PC-3 (cell line): ENCODE results near the gene ENOX2. TPM values are rescaled to one million over a fixed set of nuclear protein-coding genes. Genes with fewer than 3 reads are reported as not detected.

Experiments used
- ATAC-seq: fragments of 200-7000 bp; cut with Tn5 transposase; 2 replicates; pipeline ENCODE4 v1.9.1; 2020; ENCODE audit warnings: mild to moderate bottlenecking, moderate library complexity
- BruUV-seq: library from RNA; stranded (reverse); fragments of 400-500 nt; replicated peaks from 2 replicates; lab custom pipeline; 2021; lab: Mats Ljungman, UMichigan
- CTCF ChIA-PET: fragments of 300-600 bp; sonication (Branson Sonifier 250); formaldehyde crosslinking; loops from one replicate; lab custom pipeline; 2022; ENCODE audit warnings: antibody characterized with exemption; lab: Charles Lee
- POLR2A ChIA-PET: fragments of 300-600 bp; sonication (Branson Sonifier 250); formaldehyde crosslinking; loops from one replicate; lab custom pipeline; 2022; ENCODE audit warnings: antibody characterized with exemption; ENCODE audit not compliant: unreplicated experiment; lab: Charles Lee
- DNase-seq: peaks from one replicate; pipeline ENCODE4 v3.0.0-alpha.2; 2015
- H2AFZ ChIP-seq: fragments of 300-600 bp; sonication (generic); 2 replicates; pipeline ENCODE4 v1.6.0; 2016; ENCODE audit warnings: antibody characterized with exemption, low read length
- H3F3A ChIP-seq: fragments of 300-600 bp; sonication (generic); one replicate; pipeline ENCODE4 v1.6.0; 2017; ENCODE audit warnings: antibody characterized with exemption, low read length, control low read depth, mild to moderate bottlenecking; ENCODE audit not compliant: unreplicated experiment
- H3K27ac ChIP-seq: fragments of 300-600 bp; sonication (generic); 2 replicates; pipeline ENCODE4 v1.5.1; 2016; ENCODE audit warnings: mild to moderate bottlenecking, low read length
- H3K27me3 ChIP-seq: fragments of 300-600 bp; sonication (generic); 2 replicates; pipeline ENCODE4 v1.6.1; 2016; ENCODE audit warnings: low read length, mixed read lengths
- H3K36me3 ChIP-seq: fragments of 300-600 bp; sonication (generic); 2 replicates; pipeline ENCODE4 v1.6.1; 2016; ENCODE audit warnings: low read depth, mixed run types, low read length, mixed read lengths
- H3K4me1 ChIP-seq: fragments of 300-600 bp; sonication (generic); 2 replicates; pipeline ENCODE4 v1.5.1; 2016; ENCODE audit warnings: low read length; ENCODE audit not compliant: insufficient read depth
- H3K4me2 ChIP-seq: fragments of 300-600 bp; sonication (generic); 2 replicates; pipeline ENCODE4 v1.6.0; 2016; ENCODE audit warnings: low read length
- H3K4me3 ChIP-seq: fragments of 300-600 bp; sonication (generic); 2 replicates; pipeline ENCODE4 v1.5.1; 2016; ENCODE audit warnings: mild to moderate bottlenecking, low read length, mixed read lengths
- H3K79me2 ChIP-seq: fragments of 300-600 bp; sonication (generic); 2 replicates; pipeline ENCODE4 v1.6.1; 2017; ENCODE audit warnings: low read length, mixed read lengths
- H3K9ac ChIP-seq: fragments of 300-600 bp; sonication (generic); 2 replicates; pipeline ENCODE4 v1.6.0; 2016; ENCODE audit warnings: mild to moderate bottlenecking, low read length
- H3K9me2 ChIP-seq: fragments of 300-600 bp; sonication (generic); replicated peaks from 2 replicates; pipeline ENCODE4 v1.6.1; 2016; ENCODE audit warnings: mixed run types, low read length, mixed read lengths
- H3K9me3 ChIP-seq: fragments of 300-600 bp; sonication (generic); 2 replicates; pipeline ENCODE4 v1.6.1; 2016; ENCODE audit warnings: low read length, mixed read lengths
- H4K20me1 ChIP-seq: fragments of 300-600 bp; sonication (generic); 2 replicates; pipeline ENCODE4 v1.6.1; 2016; ENCODE audit warnings: low read length, mixed read lengths
- EZH2 ChIP-seq: fragments of 300-600 bp; sonication (generic); IDR thresholded peaks from one replicate; pipeline ENCODE4 v1.6.1; 2017; ENCODE audit warnings: antibody characterized with exemption, mild to moderate bottlenecking, low read length; ENCODE audit not compliant: unreplicated experiment
- EZH2phosphoT487 ChIP-seq: fragments of 300-600 bp; sonication (generic); IDR thresholded peaks from 2 replicates; pipeline ENCODE4 v1.6.1; 2018; ENCODE audit warnings: mild to moderate bottlenecking, antibody characterized with exemption, low read length, borderline replicate concordance
- intact Hi-C: fragments of 100-400 bp; cut with micrococcal nuclease; formaldehyde crosslinking; loops from 2 replicates; pipeline ENCODE4 v1.9.0; 2023
- total RNA-seq: library from RNA; depleted of rRNA; stranded (reverse); fragments of >200 nt; gene quantifications from 2 replicates; pipeline ENCODE4 v1.2.3, GENCODE V29; 2014
- TF ChIP-seq, protein P1 (sequence below): fragments of 300-600 bp; sonication (generic); conservative IDR thresholded peaks from 2 replicates; pipeline ENCODE4 v1.5.1; 2017; ENCODE audit warnings: antibody characterized with exemption, low read depth, mild to moderate bottlenecking, low read length

Gene ENOX2
- total RNA-seq, 1 experiment from 2014 or later: 11.8 TPM

DNA sequence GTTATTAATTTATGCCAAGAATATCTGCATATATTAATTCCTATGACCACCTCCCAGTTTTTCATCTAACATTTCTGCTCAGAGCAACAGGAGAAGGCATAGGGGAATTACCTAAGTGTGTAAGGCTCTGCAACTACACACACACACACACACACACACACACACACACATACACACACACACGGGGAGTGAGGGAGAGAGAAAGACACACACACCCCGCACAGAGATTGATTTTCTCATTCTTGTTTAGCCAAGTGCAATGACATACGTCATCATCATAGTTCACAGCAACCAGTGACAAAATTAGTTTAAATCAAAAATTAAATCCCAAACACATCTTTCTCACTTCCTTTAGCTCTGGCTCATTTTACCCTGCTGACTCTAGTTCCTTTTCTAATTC lies 298.1 kb downstream of the ENOX2 start:
- no peaks in the 10 kb centered on the region for H3K9me3 ChIP-seq
- no peak for DNase-seq
- no peaks in the 10 kb centered on the region for H3F3A ChIP-seq
- BruUV-seq: no TSS peak
- TF ChIP-seq EZH2phosphoT487: no peak
- no peak for TF ChIP-seq EZH2
- TF ChIP-seq, protein P1, sequence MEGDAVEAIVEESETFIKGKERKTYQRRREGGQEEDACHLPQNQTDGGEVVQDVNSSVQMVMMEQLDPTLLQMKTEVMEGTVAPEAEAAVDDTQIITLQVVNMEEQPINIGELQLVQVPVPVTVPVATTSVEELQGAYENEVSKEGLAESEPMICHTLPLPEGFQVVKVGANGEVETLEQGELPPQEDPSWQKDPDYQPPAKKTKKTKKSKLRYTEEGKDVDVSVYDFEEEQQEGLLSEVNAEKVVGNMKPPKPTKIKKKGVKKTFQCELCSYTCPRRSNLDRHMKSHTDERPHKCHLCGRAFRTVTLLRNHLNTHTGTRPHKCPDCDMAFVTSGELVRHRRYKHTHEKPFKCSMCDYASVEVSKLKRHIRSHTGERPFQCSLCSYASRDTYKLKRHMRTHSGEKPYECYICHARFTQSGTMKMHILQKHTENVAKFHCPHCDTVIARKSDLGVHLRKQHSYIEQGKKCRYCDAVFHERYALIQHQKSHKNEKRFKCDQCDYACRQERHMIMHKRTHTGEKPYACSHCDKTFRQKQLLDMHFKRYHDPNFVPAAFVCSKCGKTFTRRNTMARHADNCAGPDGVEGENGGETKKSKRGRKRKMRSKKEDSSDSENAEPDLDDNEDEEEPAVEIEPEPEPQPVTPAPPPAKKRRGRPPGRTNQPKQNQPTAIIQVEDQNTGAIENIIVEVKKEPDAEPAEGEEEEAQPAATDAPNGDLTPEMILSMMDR: no peak
- H3K4me1 ChIP-seq: no peaks in the 10 kb centered on the region
- ChIA-PET POLR2A (no interaction called here), CTCF (no interaction called here)
- ATAC-seq: no peak
- H3K27ac ChIP-seq: no peak overlapping the region
- H3K9me2 ChIP-seq: no peaks in the 10 kb centered on the region
- H3K79me2 ChIP-seq: no peaks in the 10 kb centered on the region
- H4K20me1 ChIP-seq: no peaks in the 10 kb centered on the region
- no peak overlapping the region for H3K4me3 ChIP-seq
- intact Hi-C loops: no loop called here
- H3K36me3 ChIP-seq: no peaks in the 10 kb centered on the region
- no peak overlapping the region for H3K4me2 ChIP-seq
- H3K9ac ChIP-seq: no peak overlapping the region
- no peaks in the 10 kb centered on the region for H3K27me3 ChIP-seq
- no peak overlapping the region for H2AFZ ChIP-seq

DNA sequence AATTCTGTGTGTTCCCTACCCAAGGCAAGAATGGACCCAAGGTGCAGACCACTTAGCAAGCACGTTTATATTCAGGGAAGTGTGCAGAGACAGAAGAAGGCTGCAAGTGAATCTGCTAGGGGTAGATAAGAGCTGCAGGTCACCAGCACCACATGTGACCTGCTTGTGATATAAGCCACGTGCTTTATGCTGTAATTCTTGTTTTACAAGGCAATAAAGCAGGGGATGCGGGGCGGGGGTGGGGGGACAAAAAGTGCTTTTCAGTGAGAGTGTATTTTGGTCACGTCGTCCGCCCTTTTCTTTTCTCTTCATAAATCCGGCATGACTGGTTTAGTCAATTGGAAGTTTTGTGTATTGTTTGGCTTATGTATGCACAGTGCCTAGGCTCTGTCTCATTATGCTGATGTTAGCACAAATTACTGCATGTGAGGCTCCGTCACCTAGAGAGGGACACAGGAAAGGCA lies 308.5 kb downstream of the ENOX2 start:
- no peak overlapping the region for H3K27ac ChIP-seq
- no peaks in the 10 kb centered on the region for H3K9me3 ChIP-seq
- no peak overlapping the region for H2AFZ ChIP-seq
- H3K79me2 ChIP-seq: no peaks in the 10 kb centered on the region
- DNase-seq: no peak
- no peak for TF ChIP-seq EZH2
- TF ChIP-seq, protein P1: no peak
- no peak for TF ChIP-seq EZH2phosphoT487
- H3K4me2 ChIP-seq: no peak overlapping the region
- ChIA-PET CTCF (no interaction called here), POLR2A (no interaction called here)
- no peaks in the 10 kb centered on the region for H3K36me3 ChIP-seq
- intact Hi-C loops: no loop called here
- BruUV-seq: no TSS peak
- H3K4me1 ChIP-seq: no peaks in the 10 kb centered on the region
- no peak for ATAC-seq
- no peak overlapping the region for H3K4me3 ChIP-seq
- H4K20me1 ChIP-seq: no peaks in the 10 kb centered on the region
- H3K9ac ChIP-seq: no peak overlapping the region
- no peaks in the 10 kb centered on the region for H3K27me3 ChIP-seq
- H3K9me2 ChIP-seq: no peaks in the 10 kb centered on the region
- no peaks in the 10 kb centered on the region for H3F3A ChIP-seq

DNA sequence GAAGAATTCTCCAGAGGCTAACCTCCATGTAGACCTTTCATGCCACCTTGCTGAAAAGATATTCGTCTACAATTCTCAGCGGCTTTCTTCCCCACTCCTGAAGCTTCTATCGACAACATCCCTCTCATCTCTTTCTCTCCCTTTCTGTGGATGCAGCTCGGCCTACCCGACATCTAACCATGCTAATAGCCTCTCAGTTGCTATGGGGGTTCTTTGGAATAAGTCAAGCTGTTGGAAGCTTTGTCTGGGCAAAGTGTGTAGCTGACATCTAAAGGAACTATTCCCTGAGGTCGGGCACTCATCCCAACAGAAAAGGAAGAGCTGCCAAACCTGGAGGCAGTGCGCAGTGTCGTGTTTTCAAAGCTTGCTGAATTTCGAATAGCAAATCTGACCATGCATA lies 309.1 kb downstream of the ENOX2 start:
- Histone ChIP-seq H3K4me2 (no peak overlapping the region), H3K4me1 (no peaks in the 10 kb centered on the region), H3F3A (no peaks in the 10 kb centered on the region), H3K27ac (no peak overlapping the region), H3K9ac (no peak overlapping the region), H3K4me3 (no peak overlapping the region), H3K79me2 (no peaks in the 10 kb centered on the region), H4K20me1 (no peaks in the 10 kb centered on the region), H2AFZ (no peak overlapping the region), H3K9me2 (no peaks in the 10 kb centered on the region), H3K36me3 (no peaks in the 10 kb centered on the region), H3K9me3 (no peaks in the 10 kb centered on the region), H3K27me3 (no peaks in the 10 kb centered on the region)
- DNase-seq: no peak
- TF ChIP-seq EZH2phosphoT487: no peak
- TF ChIP-seq EZH2: no peak
- TF ChIP-seq, protein P1: no peak
- no peak for ATAC-seq
- ChIA-PET CTCF (no interaction called here), POLR2A (no interaction called here)
- intact Hi-C loops: no loop called here
- no TSS peak for BruUV-seq
